B cell (primary cell): ENCODE measurements around the gene TIMM10. TPM values are rescaled to one million over a fixed set of nuclear protein-coding genes. Genes with fewer than 3 reads are reported as not detected.

Source experiments
- ATAC-seq: fragments of 200-7000 bp; cut with Tn5 transposase; one replicate; pipeline ENCODE4 v1.10.0; 2021; ENCODE audit warnings: low read depth, mild to moderate bottlenecking, moderate number of reproducible peaks, moderate library complexity
- CTCF ChIA-PET: fragments of 350-600 bp; sonication (Branson Sonifier 250); formaldehyde crosslinking; loops from one replicate; lab custom pipeline; 2021; ENCODE audit warnings: antibody characterized with exemption, inconsistent platforms; lab: Charles Lee
- POLR2A ChIA-PET: fragments of 350-600 bp; sonication (Branson Sonifier 250); formaldehyde crosslinking; loops from one replicate; lab custom pipeline; 2021; ENCODE audit warnings: antibody characterized with exemption; lab: Charles Lee
- DNase-seq: peaks from one replicate; pipeline ENCODE4 v3.0.0; 2013
- H2AFZ ChIP-seq: 2 replicates; pipeline ENCODE4 v1.6.1; 2012; ENCODE audit warnings: mild to moderate bottlenecking, low read depth, low read length; ENCODE audit not compliant: insufficient read depth, poor library complexity, severe bottlenecking
- H3K27ac ChIP-seq, 2 donors: 1 replicate in 1 of 2; 2 replicates in 1 of 2; pipeline ENCODE4 v1.5.1; 2012 to 2013; ENCODE audit warnings: low read length in 2 of 2, mild to moderate bottlenecking in 2 of 2, moderate library complexity in 1 of 2
- H3K27me3 ChIP-seq, 4 experiments: fragments of 200-600 bp in 1 of 4; sonication (generic) in 1 of 4; replicated peaks in 1 of 4; 1 replicate in 2 of 4; 2 replicates in 2 of 4; pipeline versions ENCODE4 v1.6.1 to v1.7.0; 2013 to 2016; ENCODE audit warnings: low read length in 3 of 4, mild to moderate bottlenecking in 2 of 4, mixed read lengths in 1 of 4, moderate library complexity in 1 of 4; ENCODE audit not compliant: insufficient read depth in 4 of 4, control insufficient read depth in 3 of 4; ENCODE audit errors: control extremely low read depth in 1 of 4
- H3K36me3 ChIP-seq, 2 experiments: replicated peaks in 1 of 2; 1 replicate in 1 of 2; 2 replicates in 1 of 2; pipeline versions ENCODE4 v1.6.1 to v1.7.1; 2013; ENCODE audit warnings: low read length in 1 of 2; ENCODE audit not compliant: insufficient read depth in 2 of 2, control insufficient read depth in 1 of 2; ENCODE audit errors: control extremely low read depth in 1 of 2, extremely low read depth in 1 of 2
- H3K4me1 ChIP-seq, 2 donors: fragments of 200-600 bp in 1 of 2; sonication (generic) in 1 of 2; 1 replicate in 1 of 2; 2 replicates in 1 of 2; pipeline versions ENCODE4 v1.5.1 to v1.6.1; 2013 to 2017; ENCODE audit warnings: low read length in 2 of 2; ENCODE audit not compliant: control insufficient read depth in 2 of 2, insufficient read depth in 2 of 2
- H3K4me2 ChIP-seq: replicated peaks from 2 replicates; pipeline ENCODE3; 2012; ENCODE audit warnings: mild to moderate bottlenecking, low read depth, low read length; ENCODE audit not compliant: poor library complexity, severe bottlenecking
- H3K4me3 ChIP-seq, 5 experiments: fragments of 200-600 bp in 1 of 5; sonication (generic) in 1 of 5; 1 replicate in 3 of 5; 2 replicates in 2 of 5; pipeline versions ENCODE4 v1.5.1 to v1.7.0; 2011 to 2016; ENCODE audit warnings: low read length in 4 of 5, mild to moderate bottlenecking in 4 of 5, low read depth in 2 of 5, control low read depth in 1 of 5, moderate library complexity in 1 of 5; ENCODE audit not compliant: insufficient read depth in 1 of 5; ENCODE audit errors: control extremely low read depth in 1 of 5, extremely low read depth in 1 of 5
- H3K79me2 ChIP-seq: fragments of 200-600 bp; sonication (generic); one replicate; pipeline ENCODE4 v1.6.0; 2016; ENCODE audit warnings: low read length; ENCODE audit not compliant: control insufficient read depth, insufficient read depth
- H3K9ac ChIP-seq: fragments of 200-600 bp; sonication (generic); 2 replicates; pipeline ENCODE4 v1.6.1; 2017; ENCODE audit warnings: mild to moderate bottlenecking, low read length, moderate library complexity
- H3K9me3 ChIP-seq, 3 donors: one replicate each; pipeline versions ENCODE4 v1.6.1 to v1.7.1; 2013; ENCODE audit warnings: low read length in 2 of 3; ENCODE audit not compliant: control insufficient read depth in 2 of 3, insufficient read depth in 1 of 3; ENCODE audit errors: control extremely low read depth in 1 of 3
- H4K20me1 ChIP-seq: 2 replicates; pipeline ENCODE4 v1.6.0; 2012; ENCODE audit warnings: mild to moderate bottlenecking, low read length; ENCODE audit not compliant: insufficient read depth, control insufficient read depth, poor library complexity, severe bottlenecking
- H3K27ac Mint-ChIP-seq: one replicate; pipeline ENCODE4 v1.8.0; 2021; ENCODE audit warnings: mixed read lengths
- H3K27me3 Mint-ChIP-seq: one replicate; pipeline ENCODE4 v1.8.0; 2021; ENCODE audit warnings: mixed read lengths
- H3K4me1 Mint-ChIP-seq: one replicate; pipeline ENCODE4 v1.8.0; 2021; ENCODE audit warnings: mixed read lengths
- H3K4me3 Mint-ChIP-seq: one replicate; pipeline ENCODE4 v1.8.0; 2021; ENCODE audit warnings: mixed read lengths
- H3K9me3 Mint-ChIP-seq: one replicate; pipeline ENCODE4 v1.8.0; 2022; ENCODE audit warnings: mixed read lengths; ENCODE audit not compliant: insufficient read depth
- EZH2 ChIP-seq: IDR thresholded peaks from 2 replicates; pipeline ENCODE4 v1.6.1; 2012; ENCODE audit warnings: borderline replicate concordance, low read depth, mild to moderate bottlenecking, moderate library complexity, low read length; ENCODE audit not compliant: insufficient read depth, poor library complexity, severe bottlenecking
- WGBS: methylation state at CpG from one replicate; pipeline ENCODE4 v1.1.5; 2013; ENCODE audit warnings: missing lambda C conversion rate; ENCODE audit not compliant: insufficient coverage; 5-methylcytosine and 5-hydroxymethylcytosine counted together
- intact Hi-C: fragments of 100-400 bp; cut with micrococcal nuclease; formaldehyde crosslinking; loops from one replicate; pipeline ENCODE4 v1.10.0; 2022
- polyA plus RNA-seq: library from polyadenylated mRNA; depleted of rRNA; stranded (reverse); fragments of >200 nt; gene quantifications from 2 replicates; pipeline ENCODE4 v1.2.3, GENCODE V29; 2012
- total RNA-seq, 2 donors: library from RNA; stranded (reverse); fragments of 120-200 nt in 1 of 2; gene quantifications; 1 replicate in 1 of 2; 2 replicates in 1 of 2; pipeline versions ENCODE4 v1.2.3 to v1.2.4, GENCODE V29; 2013 to 2022
- TF ChIP-seq, protein P1 (sequence below): fragments of 200-600 bp; IDR thresholded peaks from one replicate; pipeline ENCODE4 v1.8.0; 2022; ENCODE audit warnings: antibody characterized with exemption, mild to moderate bottlenecking

The TIMM10 gene
- total and polyA plus RNA-seq, 2 donors (not counting 1 experiment from before 2014, with no cell fraction given): 36.5 to 39.6 TPM

DNA sequence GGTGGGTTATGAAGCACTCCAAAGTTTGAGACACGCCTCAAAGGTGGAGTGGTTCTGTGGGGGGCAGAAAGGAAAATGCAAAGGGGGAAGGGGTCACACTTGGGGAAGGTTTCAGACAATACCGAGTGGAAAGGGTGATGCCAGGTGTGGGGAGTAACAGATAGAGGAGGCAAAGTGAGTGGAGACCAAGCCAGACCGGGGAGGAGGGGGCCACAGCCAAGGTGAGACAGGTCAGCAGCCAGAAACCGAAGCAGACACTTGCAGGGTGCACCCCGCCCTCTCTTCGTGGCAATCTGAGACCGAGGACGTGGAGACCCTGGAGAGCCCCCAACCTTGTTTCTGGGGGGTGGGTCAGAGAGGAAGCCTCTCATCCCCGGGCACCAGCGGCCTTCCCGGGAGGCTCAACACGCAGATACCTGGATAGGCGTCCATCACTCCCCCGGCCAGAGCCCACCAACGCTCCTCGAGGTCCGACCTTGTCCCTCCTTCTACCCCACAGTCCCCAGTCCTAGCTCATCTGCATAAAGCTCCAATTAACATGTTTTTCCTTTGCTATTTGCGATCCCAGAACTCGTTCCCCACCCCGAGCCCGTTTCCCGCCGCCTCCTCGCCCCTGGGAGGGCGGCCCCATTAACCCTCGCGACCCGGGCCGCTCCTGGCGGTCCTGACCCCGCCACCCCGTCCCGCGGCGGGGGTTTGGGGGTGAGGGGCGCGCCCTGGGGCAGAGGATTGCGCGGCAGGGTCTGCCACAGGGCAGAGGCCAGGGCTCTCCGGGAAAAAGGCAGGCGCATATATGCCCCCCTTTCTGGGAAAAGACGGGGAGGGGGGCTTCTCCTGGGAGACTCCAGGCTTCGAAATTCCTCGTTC, 48.4 kb downstream of the TIMM10 start:
- Histone ChIP-seq H4K20me1 (no peaks in the 10 kb centered on the region), H3K4me2 (peak overlapping the region; percentile 99), H3K27me3 (peaks cover 0 to 20% (median 3%) of the 10 kb centered on the region in 4 experiments), H3K4me3 (peak overlapping the region in 4 of 5 experiments; percentile 44 to 69 (median 52)), H3K79me2 (no peaks in the 10 kb centered on the region), H3K36me3 (no peaks in the 10 kb centered on the region), H3K9ac (peak overlapping the region; percentile 70), H3K4me1 (peaks cover 33 to 41% of the 10 kb centered on the region in 2 donors), H3K27ac (no peak overlapping the region), H3K9me3 (peaks cover 0 to 4% (median 0%) of the 10 kb centered on the region in 3 donors), H2AFZ (peak overlapping the region; percentile 68)
- POLR2A ChIA-PET: interaction anchor here (0.6 to 1.3 kb wide), 4 partner anchors 33 to 238 kb away, joined by 3 to 7 read pairs (median 5); partner anchors contain the start of gene SLC43A1
- intact Hi-C loops: loop anchor here (5.0 kb wide), 1 partner anchor 35 kb away; the partner anchor contains the start of gene SLC43A1
- WGBS: 38% methylated on average over 33 of the region's 44 CpGs
- Mint-ChIP-seq H3K27ac (peak overlapping the region; percentile 60), H3K9me3 (no peaks in the 10 kb centered on the region), H3K27me3 (peaks cover 5% of the 10 kb centered on the region), H3K4me3 (peak overlapping the region; percentile 78), H3K4me1 (peaks cover 48% of the 10 kb centered on the region)
- no peak for ATAC-seq
- TF ChIP-seq, protein P1, sequence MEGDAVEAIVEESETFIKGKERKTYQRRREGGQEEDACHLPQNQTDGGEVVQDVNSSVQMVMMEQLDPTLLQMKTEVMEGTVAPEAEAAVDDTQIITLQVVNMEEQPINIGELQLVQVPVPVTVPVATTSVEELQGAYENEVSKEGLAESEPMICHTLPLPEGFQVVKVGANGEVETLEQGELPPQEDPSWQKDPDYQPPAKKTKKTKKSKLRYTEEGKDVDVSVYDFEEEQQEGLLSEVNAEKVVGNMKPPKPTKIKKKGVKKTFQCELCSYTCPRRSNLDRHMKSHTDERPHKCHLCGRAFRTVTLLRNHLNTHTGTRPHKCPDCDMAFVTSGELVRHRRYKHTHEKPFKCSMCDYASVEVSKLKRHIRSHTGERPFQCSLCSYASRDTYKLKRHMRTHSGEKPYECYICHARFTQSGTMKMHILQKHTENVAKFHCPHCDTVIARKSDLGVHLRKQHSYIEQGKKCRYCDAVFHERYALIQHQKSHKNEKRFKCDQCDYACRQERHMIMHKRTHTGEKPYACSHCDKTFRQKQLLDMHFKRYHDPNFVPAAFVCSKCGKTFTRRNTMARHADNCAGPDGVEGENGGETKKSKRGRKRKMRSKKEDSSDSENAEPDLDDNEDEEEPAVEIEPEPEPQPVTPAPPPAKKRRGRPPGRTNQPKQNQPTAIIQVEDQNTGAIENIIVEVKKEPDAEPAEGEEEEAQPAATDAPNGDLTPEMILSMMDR: no peak
- no peak for TF ChIP-seq EZH2
- CTCF ChIA-PET: interaction anchor here (0.7 to 12.5 kb wide), 8 partner anchors 8 to 175 kb away, joined by 3 to 148 read pairs (median 24); partner anchors contain the start of gene RTN4RL2
- DNase-seq: no peak
